CD8-positive, alpha-beta memory T cell (primary cell): Measurements from ENCODE around the gene PARD6G. TPM values are rescaled to one million over a fixed set of nuclear protein-coding genes. Genes with fewer than 3 reads are reported as not detected.
A peak's percentile ranks its signal among the peaks of the same experiment; 100 is the strongest.

Experiments
- CTCF ChIA-PET: fragments of 350-600 bp; sonication (Branson Sonifier 250); formaldehyde crosslinking; loops from one replicate; lab custom pipeline; 2021; ENCODE audit warnings: antibody characterized with exemption; lab: Charles Lee
- POLR2A ChIA-PET: fragments of 350-600 bp; sonication (Branson Sonifier 250); formaldehyde crosslinking; loops from one replicate; lab custom pipeline; 2021; ENCODE audit warnings: antibody characterized with exemption; lab: Charles Lee
- DNase-seq, 5 donors: peaks; one replicate each; pipeline versions ENCODE4 v3.0.0 to v3.0.0-alpha.2; 2020 to 2022; ENCODE audit warnings: mixed read lengths in 1 of 5
- H3K27ac ChIP-seq: one replicate; pipeline ENCODE4 v1.7.0; 2013; ENCODE audit warnings: low read depth, mild to moderate bottlenecking, low read length, moderate library complexity
- H3K27me3 ChIP-seq: 2 replicates; pipeline ENCODE4 v1.7.0; 2013; ENCODE audit warnings: low read length, mild to moderate bottlenecking; ENCODE audit not compliant: insufficient read depth, poor library complexity, severe bottlenecking
- H3K36me3 ChIP-seq: 2 replicates; pipeline ENCODE4 v1.7.0; 2013; ENCODE audit warnings: mild to moderate bottlenecking, low read length, moderate library complexity; ENCODE audit not compliant: insufficient read depth
- H3K4me1 ChIP-seq: 2 replicates; pipeline ENCODE4 v1.7.0; 2013; ENCODE audit warnings: mild to moderate bottlenecking, low read length, moderate library complexity; ENCODE audit not compliant: insufficient read depth
- H3K4me3 ChIP-seq: 2 replicates; pipeline ENCODE4 v1.7.0; 2013; ENCODE audit warnings: mild to moderate bottlenecking, low read length
- H3K9me3 ChIP-seq: 2 replicates; pipeline ENCODE4 v1.7.0; 2013; ENCODE audit warnings: mild to moderate bottlenecking, low read length
- H3K27ac Mint-ChIP-seq, 8 donors: one replicate each; pipeline ENCODE4 v1.8.0; 2020 to 2021; ENCODE audit warnings: mixed read lengths in 8 of 8, mild to moderate bottlenecking in 6 of 8, inconsistent platforms in 3 of 8, moderate library complexity in 3 of 8
- H3K27me3 Mint-ChIP-seq, 2 donors: one replicate each; pipeline ENCODE4 v1.8.0; 2020 to 2021; ENCODE audit warnings: mixed read lengths in 2 of 2, mild to moderate bottlenecking in 1 of 2, moderate library complexity in 1 of 2
- H3K36me3 Mint-ChIP-seq, 3 donors: one replicate each; pipeline ENCODE4 v1.8.0; 2020 to 2021; ENCODE audit warnings: mixed read lengths in 3 of 3, inconsistent platforms in 1 of 3, mild to moderate bottlenecking in 1 of 3
- H3K4me1 Mint-ChIP-seq, 3 donors: one replicate each; pipeline ENCODE4 v1.8.0; 2020 to 2021; ENCODE audit warnings: mixed read lengths in 3 of 3, inconsistent platforms in 1 of 3, mild to moderate bottlenecking in 1 of 3
- H3K4me3 Mint-ChIP-seq, 7 donors: one replicate each; pipeline ENCODE4 v1.8.0; 2020 to 2021; ENCODE audit warnings: mixed read lengths in 7 of 7, mild to moderate bottlenecking in 6 of 7, moderate library complexity in 4 of 7, inconsistent platforms in 2 of 7
- H3K9me3 Mint-ChIP-seq, 5 donors: one replicate each; pipeline ENCODE4 v1.8.0; 2020 to 2022; ENCODE audit warnings: mixed read lengths in 5 of 5, mild to moderate bottlenecking in 3 of 5, moderate library complexity in 2 of 5, inconsistent platforms in 1 of 5
- polyA plus RNA-seq: library from polyadenylated mRNA; unstranded; fragments of 300-500 nt; fragmentation: Illumina TruSeq; gene quantifications from one replicate; pipeline ENCODE4 v1.2.3, GENCODE V29; 2021
- total RNA-seq, 2 experiments: library from RNA; stranded (reverse); gene quantifications; one replicate each; pipeline ENCODE4 v1.2.3, GENCODE V29; 2021

Gene PARD6G
- total and polyA plus RNA-seq, 3 experiments from 2014 or later: 0.32 to 0.48 (median 0.33) TPM

GRCh38 chr18:80234398-80234797 lies 12.9 kb downstream of the PARD6G start:
- no peak overlapping the region for H3K4me3 ChIP-seq
- ChIA-PET POLR2A (no interaction called here), CTCF (interaction anchor here (0.7 kb wide), 1 partner anchor 34 kb away, joined by 3 read pairs; no protein-coding TSS in a partner anchor)
- H3K36me3 ChIP-seq: no peaks in the 10 kb centered on the region
- no peaks in the 10 kb centered on the region for H3K9me3 ChIP-seq
- no peaks in the 10 kb centered on the region for H3K27me3 ChIP-seq
- H3K4me1 ChIP-seq: no peaks in the 10 kb centered on the region
- Mint-ChIP-seq H3K4me1 (peaks cover 0 to 2% (median 0%) of the 10 kb centered on the region in 3 donors), H3K36me3 (no peaks in the 10 kb centered on the region), H3K4me3 (no peak overlapping the region), H3K9me3 (peaks cover 0 to 5% (median 2%) of the 10 kb centered on the region in 5 donors), H3K27ac (no peak overlapping the region), H3K27me3 (peaks cover 4 to 19% of the 10 kb centered on the region in 2 donors)
- no peak for DNase-seq
- no peak overlapping the region for H3K27ac ChIP-seq

GRCh38 chr18:80233899-80234298 lies 13.4 kb downstream of the PARD6G start:
- no peak overlapping the region for H3K27ac ChIP-seq
- ChIA-PET POLR2A (no interaction called here), CTCF (interaction anchor here (0.7 to 1.5 kb wide), 2 partner anchors 10 to 34 kb away, joined by 3 read pairs; no protein-coding TSS in a partner anchor)
- Mint-ChIP-seq H3K4me3 (no peak overlapping the region), H3K27me3 (peaks cover 2 to 19% of the 10 kb centered on the region in 2 donors), H3K27ac (peak overlapping the region in 1 of 8 donors; percentile 90), H3K9me3 (peaks cover 0 to 5% (median 2%) of the 10 kb centered on the region in 5 donors), H3K4me1 (peaks cover 0 to 2% (median 0%) of the 10 kb centered on the region in 3 donors), H3K36me3 (no peaks in the 10 kb centered on the region)
- no peak for DNase-seq
- H3K36me3 ChIP-seq: no peaks in the 10 kb centered on the region
- H3K27me3 ChIP-seq: no peaks in the 10 kb centered on the region
- H3K4me1 ChIP-seq: no peaks in the 10 kb centered on the region
- H3K4me3 ChIP-seq: no peak overlapping the region
- no peaks in the 10 kb centered on the region for H3K9me3 ChIP-seq

DNA sequence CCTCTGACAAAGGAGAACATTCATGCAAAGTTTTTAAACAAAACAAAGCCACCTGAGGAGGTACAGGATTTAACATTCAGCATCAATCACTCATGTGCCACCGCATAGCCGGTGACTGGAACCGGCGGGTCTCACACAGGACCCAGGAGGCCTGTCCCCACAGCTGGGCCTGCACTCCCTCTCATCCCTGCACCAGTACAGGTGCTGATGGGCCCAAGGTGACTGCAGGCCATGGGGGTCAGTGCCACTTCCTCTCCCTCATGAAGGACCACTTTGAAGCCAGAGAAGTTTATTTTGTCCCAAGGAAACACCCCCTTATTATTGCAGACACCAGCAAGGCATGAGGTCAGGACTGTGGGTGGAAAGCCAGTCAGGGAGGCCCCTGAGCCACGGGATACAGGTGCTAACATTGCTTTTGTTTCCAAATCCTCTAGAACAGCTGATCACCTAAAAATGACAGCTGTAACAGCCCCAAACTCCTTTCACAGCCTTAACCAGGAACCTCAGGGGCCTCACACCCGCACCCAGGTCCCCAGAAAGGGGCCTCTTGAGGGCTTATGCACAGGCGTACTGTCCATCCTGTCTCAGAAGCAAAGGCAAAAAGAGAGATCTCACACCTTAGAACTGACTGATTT lies 14.0 kb downstream of the PARD6G start:
- Histone ChIP-seq H3K27ac (no peak overlapping the region), H3K36me3 (no peaks in the 10 kb centered on the region), H3K4me3 (no peak overlapping the region), H3K9me3 (no peaks in the 10 kb centered on the region), H3K27me3 (no peaks in the 10 kb centered on the region), H3K4me1 (no peaks in the 10 kb centered on the region)
- Mint-ChIP-seq H3K9me3 (peaks cover 0 to 5% (median 2%) of the 10 kb centered on the region in 5 donors), H3K36me3 (no peaks in the 10 kb centered on the region), H3K4me1 (no peaks in the 10 kb centered on the region), H3K27ac (no peak overlapping the region), H3K4me3 (no peak overlapping the region), H3K27me3 (peaks cover 3 to 19% of the 10 kb centered on the region in 2 donors)
- no peak for DNase-seq
- ChIA-PET POLR2A (no interaction called here), CTCF (interaction anchor here (1.5 kb wide), 1 partner anchor 10 kb away, joined by 3 read pairs; no protein-coding TSS in a partner anchor)

DNA sequence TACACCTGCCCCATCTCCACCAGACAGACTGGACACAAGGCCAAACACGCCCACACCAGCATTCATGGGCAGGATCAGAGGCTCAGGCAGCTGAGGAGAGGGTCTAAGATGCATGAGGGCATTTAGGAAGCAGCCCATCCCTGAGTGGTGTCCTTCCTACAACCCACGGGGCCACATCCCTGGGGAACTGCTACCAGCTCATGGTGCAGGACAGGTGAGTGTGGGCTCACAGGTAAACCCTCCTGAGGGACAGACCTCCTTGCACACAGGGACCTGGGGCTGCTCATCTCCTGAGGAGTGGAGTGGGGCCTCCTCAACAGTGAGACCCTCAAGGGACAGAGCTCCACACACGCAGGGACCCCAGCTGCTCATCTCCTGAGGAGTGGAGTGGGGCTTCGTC lies 14.6 kb downstream of the PARD6G start:
- Mint-ChIP-seq H3K4me1 (no peaks in the 10 kb centered on the region), H3K27me3 (peaks cover 4 to 19% of the 10 kb centered on the region in 2 donors), H3K27ac (no peak overlapping the region), H3K36me3 (no peaks in the 10 kb centered on the region), H3K4me3 (no peak overlapping the region), H3K9me3 (peaks cover 0 to 5% (median 2%) of the 10 kb centered on the region in 5 donors)
- ChIA-PET POLR2A (no interaction called here), CTCF (interaction anchor here (1.5 kb wide), 1 partner anchor 11 kb away, joined by 3 read pairs; no protein-coding TSS in a partner anchor)
- no peaks in the 10 kb centered on the region for H3K27me3 ChIP-seq
- H3K27ac ChIP-seq: no peak overlapping the region
- H3K4me3 ChIP-seq: no peak overlapping the region
- H3K9me3 ChIP-seq: no peaks in the 10 kb centered on the region
- H3K4me1 ChIP-seq: no peaks in the 10 kb centered on the region
- DNase-seq: no peak
- H3K36me3 ChIP-seq: no peaks in the 10 kb centered on the region

GRCh38 chr18:80232030-80232429 lies 15.3 kb downstream of the PARD6G start:
- no peaks in the 10 kb centered on the region for H3K36me3 ChIP-seq
- POLR2A ChIA-PET: no interaction called here

GRCh38 chr18:80231616-80232015 lies 15.7 kb downstream of the PARD6G start:
- Mint-ChIP-seq H3K27me3 (peaks cover 5 to 18% of the 10 kb centered on the region in 2 donors), H3K4me1 (no peaks in the 10 kb centered on the region), H3K36me3 (no peaks in the 10 kb centered on the region), H3K4me3 (no peak overlapping the region), H3K27ac (peak overlapping the region in 1 of 8 donors; percentile 47), H3K9me3 (peaks cover 0 to 4% (median 2%) of the 10 kb centered on the region in 5 donors)
- POLR2A ChIA-PET: no interaction called here
- Histone ChIP-seq H3K36me3 (no peaks in the 10 kb centered on the region), H3K9me3 (no peaks in the 10 kb centered on the region), H3K27me3 (no peaks in the 10 kb centered on the region), H3K27ac (no peak overlapping the region), H3K4me3 (no peak overlapping the region), H3K4me1 (no peaks in the 10 kb centered on the region)
- DNase-seq: no peak
- CTCF ChIA-PET: no interaction called here

More at GRCh38 chr18:80232030-80232429, 15.3 kb downstream of the PARD6G start:
- Mint-ChIP-seq H3K27me3 (peaks cover 5 to 21% of the 10 kb centered on the region in 2 donors), H3K36me3 (no peaks in the 10 kb centered on the region), H3K9me3 (peaks cover 0 to 5% (median 2%) of the 10 kb centered on the region in 5 donors), H3K27ac (peak overlapping the region in 1 of 8 donors; percentile 47), H3K4me1 (no peaks in the 10 kb centered on the region), H3K4me3 (no peak overlapping the region)
- CTCF ChIA-PET: no interaction called here
- Histone ChIP-seq H3K27me3 (no peaks in the 10 kb centered on the region), H3K4me1 (no peaks in the 10 kb centered on the region), H3K27ac (no peak overlapping the region), H3K4me3 (no peak overlapping the region), H3K9me3 (no peaks in the 10 kb centered on the region)
- DNase-seq: no peak

- H3K4me3 ChIP-seq: no peak overlapping the region
- Mint-ChIP-seq H3K27me3 (peaks cover 4 to 18% of the 10 kb centered on the region in 2 donors), H3K4me1 (no peaks in the 10 kb centered on the region), H3K4me3 (no peak overlapping the region), H3K27ac (peak overlapping the region in 1 of 8 donors; percentile 65), H3K9me3 (peaks cover 0 to 2% (median 0%) of the 10 kb centered on the region in 5 donors), H3K36me3 (no peaks in the 10 kb centered on the region)
- no peaks in the 10 kb centered on the region for H3K27me3 ChIP-seq
- H3K9me3 ChIP-seq: no peaks in the 10 kb centered on the region
- no peak for DNase-seq
- no peaks in the 10 kb centered on the region for H3K36me3 ChIP-seq
- no peaks in the 10 kb centered on the region for H3K4me1 ChIP-seq
- ChIA-PET CTCF (no interaction called here), POLR2A (no interaction called here)
- no peak overlapping the region for H3K27ac ChIP-seq
Observed at GRCh38 chr18:80231151-80231550, 16.2 kb downstream of the PARD6G start.
